Left cardiac atrium (tissue), 4 donors: ENCODE measurements around the gene CACNA2D2. TPM values are rescaled to one million over a fixed set of nuclear protein-coding genes. Genes with fewer than 3 reads are reported as not detected.

ENCODE experiments used
- ATAC-seq, 2 donors: fragments of 200-7000 bp; cut with Tn5 transposase; one replicate each; pipeline ENCODE4 v1.9.1; 2020; ENCODE audit warnings: mild to moderate bottlenecking in 2 of 2, moderate library complexity in 2 of 2
- DNase-seq: peaks from one replicate; pipeline ENCODE4 v3.0.0-alpha.2; 2020
- intact Hi-C, 2 donors: fragments of 100-400 bp; cut with DNase I; formaldehyde crosslinking; loops; one replicate each; pipeline versions ENCODE4 v1.14.1 to v1.15.1; 2022 to 2023
- total RNA-seq, 2 donors: library from RNA; stranded (reverse); fragmentation: NEBNext Ultra II Directional; extraction: Animal tissue kit (Norgen Biotek cat#: 25700); gene quantifications; one replicate each; pipeline ENCODE4 v1.2.1, GENCODE V29; 2021
- donor health status: DM: no; HTN: yes; CAD: no.
- donor health status: DM: no; HTN: yes; CAD: no; lungs with severe emphysema.
- donor health status: DM: yes; HTN: yes; CAD: no.
- donor health status: Dilated cardiomyopathy.

CACNA2D2 gene
- total RNA-seq, 2 donors from 2014 or later: 4.6 to 7.8 TPM

GRCh38 chr3:50385754-50386153 lies 117.7 kb downstream of the CACNA2D2 start:
- DNase-seq: no peak
- ATAC-seq: no peak
- intact Hi-C loops: no loop called here

GRCh38 chr3:50383750-50384149 lies 119.7 kb downstream of the CACNA2D2 start:
- ATAC-seq (no peak), DNase-seq (no peak)
- intact Hi-C loops: no loop called here

- ATAC-seq: no peak
- intact Hi-C loops: no loop called here
- no peak for DNase-seq
Measured at GRCh38 chr3:50382722-50383121, 120.7 kb downstream of the CACNA2D2 start.

GRCh38 chr3:50381383-50381782 lies 122.1 kb downstream of the CACNA2D2 start:
- ATAC-seq (no peak), DNase-seq (no peak)
- intact Hi-C loops: no loop called here

- ATAC-seq: no peak
- intact Hi-C loops: no loop called here
- no peak for DNase-seq
Measured at GRCh38 chr3:50380405-50381085, 122.9 kb downstream of the CACNA2D2 start.

- ATAC-seq (no peak), DNase-seq (no peak)
- intact Hi-C loops: no loop called here
Measured at GRCh38 chr3:50378757-50379156, 124.7 kb downstream of the CACNA2D2 start.

- intact Hi-C loops: no loop called here
- ATAC-seq (no peak), DNase-seq (no peak)
Measured at GRCh38 chr3:50378024-50378423, 125.4 kb downstream of the CACNA2D2 start.

GRCh38 chr3:50375258-50375931 lies 128.0 kb downstream of the CACNA2D2 start:
- ATAC-seq (no peak), DNase-seq (no peak)
- intact Hi-C loops: no loop called here

- DNase-seq: no peak
- intact Hi-C loops: no loop called here
- ATAC-seq: no peak
Measured at GRCh38 chr3:50374363-50375257, 128.8 kb downstream of the CACNA2D2 start.

- DNase-seq: no peak
- intact Hi-C loops: no loop called here
- no peak for ATAC-seq
Measured at GRCh38 chr3:50373146-50374051, 130.0 kb downstream of the CACNA2D2 start.

- intact Hi-C loops: no loop called here
- DNase-seq: no peak
- ATAC-seq: no peak
Measured at GRCh38 chr3:50372349-50372748, 131.1 kb downstream of the CACNA2D2 start.

- ATAC-seq (no peak), DNase-seq (no peak)
- intact Hi-C loops: no loop called here
Measured at GRCh38 chr3:50371133-50371685, 132.2 kb downstream of the CACNA2D2 start.

GRCh38 chr3:50370594-50370993 lies 132.8 kb downstream of the CACNA2D2 start:
- ATAC-seq: no peak
- intact Hi-C loops: no loop called here
- no peak for DNase-seq

- intact Hi-C loops: no loop called here
- ATAC-seq: no peak
- DNase-seq: no peak
Measured at GRCh38 chr3:50369012-50369670, 134.3 kb downstream of the CACNA2D2 start.

- no peak for ATAC-seq
- no peak for DNase-seq
- intact Hi-C loops: no loop called here
Measured at GRCh38 chr3:50365842-50366220, 137.6 kb downstream of the CACNA2D2 start.

GRCh38 chr3:50365080-50365841 lies 138.2 kb downstream of the CACNA2D2 start:
- ATAC-seq: peak; percentile 89 to 91
- intact Hi-C loops: no loop called here
- peak; percentile 87 for DNase-seq

GRCh38 chr3:50364573-50365079 lies 138.8 kb downstream of the CACNA2D2 start:
- DNase-seq: no peak

More at GRCh38 chr3:50364573-50365079, 138.8 kb downstream of the CACNA2D2 start:
- intact Hi-C loops: no loop called here
- ATAC-seq: peak; percentile 42 to 51
